ENCODE measurements around the gene GSK3B.
"Not testable (repeated sequence)": the region's sequence is repeated elsewhere in the genome, so short reads cannot be mapped to it uniquely, and the experiment has no call there.

Gene GSK3B

GRCh38 chr3:120053647-120054046 lies 40.6 kb downstream of the GSK3B start:
- not testable (repeated sequence) for DNase-seq (ENCODE audit: low read depth)

GRCh38 chr3:120052677-120053076 lies 41.6 kb downstream of the GSK3B start:
- DNase-seq (ENCODE audit: low read depth) = no peak

- DNase-seq (ENCODE audit: low read depth) = no peak
These were observed 42.0 kb downstream of the GSK3B start for GRCh38 chr3:120052225-120052624.

- DNase-seq (ENCODE audit: low read depth) = not testable (repeated sequence)
These were observed 42.7 kb downstream of the GSK3B start for GRCh38 chr3:120051570-120051969.

- DNase-seq (ENCODE audit: low read depth) = no peak
These were observed 44.2 kb downstream of the GSK3B start for GRCh38 chr3:120049881-120050539.

- DNase-seq (ENCODE audit: low read depth) = no peak
These were observed 45.2 kb downstream of the GSK3B start for GRCh38 chr3:120049072-120049471.

- DNase-seq (ENCODE audit: low read depth) = no peak
These were observed 45.7 kb downstream of the GSK3B start for GRCh38 chr3:120048355-120049041.

- DNase-seq (ENCODE audit: low read depth) = no peak
These were observed 46.6 kb downstream of the GSK3B start for GRCh38 chr3:120047686-120048085.

- DNase-seq (ENCODE audit: low read depth) = no peak
These were observed 53.4 kb downstream of the GSK3B start for GRCh38 chr3:120040813-120041377.

- no peak for DNase-seq (ENCODE audit: low read depth)
These were observed 54.3 kb downstream of the GSK3B start for GRCh38 chr3:120039642-120040610.

GRCh38 chr3:120033596-120033995 lies 60.7 kb downstream of the GSK3B start:
- no peak for DNase-seq (ENCODE audit: low read depth)

- DNase-seq (ENCODE audit: low read depth) = no peak
These were observed 62.7 kb downstream of the GSK3B start for GRCh38 chr3:120031561-120031960.

GRCh38 chr3:120029749-120030148 lies 64.5 kb downstream of the GSK3B start:
- DNase-seq (ENCODE audit: low read depth) = no peak

GRCh38 chr3:120028271-120029047 lies 65.8 kb downstream of the GSK3B start:
- no peak for DNase-seq (ENCODE audit: low read depth)

GRCh38 chr3:120027226-120027625 lies 67.0 kb downstream of the GSK3B start:
- DNase-seq (ENCODE audit: low read depth) = no peak

GRCh38 chr3:120025520-120025919 lies 68.7 kb downstream of the GSK3B start:
- no peak for DNase-seq (ENCODE audit: low read depth)

GRCh38 chr3:120024103-120024502 lies 70.1 kb downstream of the GSK3B start:
- DNase-seq (ENCODE audit: low read depth) = no peak

- DNase-seq (ENCODE audit: low read depth) = no peak
These were observed 71.5 kb downstream of the GSK3B start for GRCh38 chr3:120022729-120023128.

- DNase-seq (ENCODE audit: low read depth) = no peak
These were observed 72.7 kb downstream of the GSK3B start for GRCh38 chr3:120021523-120021922.

- no peak for DNase-seq (ENCODE audit: low read depth)
These were observed 75.9 kb downstream of the GSK3B start for GRCh38 chr3:120018299-120018698.

- DNase-seq (ENCODE audit: low read depth) = no peak
These were observed 76.6 kb downstream of the GSK3B start for GRCh38 chr3:120017692-120018091.
